Heart right ventricle (tissue), 16 donors: Measurements from ENCODE around the gene SULT2B1. TPM values are rescaled to one million over a fixed set of nuclear protein-coding genes. Genes with fewer than 3 reads are reported as not detected.
"Not testable (repeated sequence)": the region's sequence is repeated elsewhere in the genome, so short reads cannot be mapped to it uniquely, and the experiment has no call there.

ENCODE experiments used
- ATAC-seq, 8 donors: fragments of 200-7000 bp; cut with Tn5 transposase; one replicate each; pipeline ENCODE4 v1.9.1; 2020; ENCODE audit warnings: mild to moderate bottlenecking in 8 of 8, moderate library complexity in 8 of 8, moderate number of reproducible peaks in 1 of 8
- DNase-seq, 2 donors: peaks; one replicate each; pipeline ENCODE4 v3.0.0-alpha.2; 2020
- H3K27ac ChIP-seq, 10 donors: fragments of 200-600 bp; sonication (generic) in 2 of 10; one replicate each; pipeline versions ENCODE4 v1.5.0 to v1.8.0; 2020 to 2022; ENCODE audit warnings: mild to moderate bottlenecking in 3 of 10
- H3K27me3 ChIP-seq, 7 donors: fragments of 200-600 bp; one replicate each; pipeline ENCODE4 v1.8.0; 2021 to 2022; ENCODE audit warnings: mild to moderate bottlenecking in 2 of 7
- H3K36me3 ChIP-seq, 9 donors: fragments of 200-600 bp; sonication (generic) in 1 of 9; one replicate each; pipeline versions ENCODE4 v1.5.0 to v1.8.0; 2020 to 2022; ENCODE audit warnings: mild to moderate bottlenecking in 2 of 9
- H3K4me1 ChIP-seq, 9 donors: fragments of 200-600 bp; sonication (generic) in 1 of 9; one replicate each; pipeline versions ENCODE4 v1.5.0 to v1.8.0; 2020 to 2022; ENCODE audit warnings: mild to moderate bottlenecking in 4 of 9
- H3K4me3 ChIP-seq, 10 donors: fragments of 200-600 bp; sonication (generic) in 2 of 10; one replicate each; pipeline versions ENCODE4 v1.5.0 to v1.8.0; 2020 to 2022; ENCODE audit warnings: mild to moderate bottlenecking in 7 of 10, moderate library complexity in 2 of 10
- H3K9me3 ChIP-seq, 11 donors: fragments of 200-600 bp in 10 of 11; sonication (generic) in 2 of 11; one replicate each; pipeline versions ENCODE4 v1.5.0 to v1.8.0; 2013 to 2022; ENCODE audit warnings: mild to moderate bottlenecking in 2 of 11, control low read depth in 1 of 11, moderate library complexity in 1 of 11
- CTCF ChIP-seq, 9 donors: fragments of 200-600 bp; sonication (generic) in 2 of 9; IDR thresholded peaks; one replicate each; pipeline versions ENCODE4 v1.5.0 to v1.8.0; 2021 to 2022; ENCODE audit warnings: antibody characterized with exemption in 9 of 9, mild to moderate bottlenecking in 5 of 9, moderate library complexity in 1 of 9
- WGBS, 2 donors: extraction: QIAGEN DNeasy Blood & Tissue Kit; methylation state at CpG; one replicate each; pipeline ENCODE4 v1.1.7; 2013; ENCODE audit warnings: inconsistent platforms in 1 of 2; 5-methylcytosine and 5-hydroxymethylcytosine counted together
- intact Hi-C, 10 donors: fragments of 100-400 bp; cut with DNase I; formaldehyde crosslinking; loops; one replicate each; pipeline versions ENCODE4 v1.11.1 to v1.14.2; 2022
- polyA plus RNA-seq, 2 donors: library from polyadenylated mRNA; stranded (reverse); fragments of 200-250 nt; gene quantifications; one replicate each; pipeline ENCODE4 v1.2.3, GENCODE V29; 2013
- total RNA-seq, 10 donors: library from RNA; stranded (reverse); fragmentation: NEBNext Ultra II Directional in 3 of 10; extraction: Animal tissue kit (Norgen Biotek cat#: 25700) in 3 of 10; gene quantifications; one replicate each; pipeline versions ENCODE4 v1.2.1 to v1.2.4, GENCODE V29; 2021 to 2023
- donor health status: Arrhythmogenic right ventricular cardiomyopathy.
- donor health status: ischemic (EF 13 %, LVEDD 7.1; RV severe dilation, severe dysfunction).
- donor health status: healthy with polysubstance abuse.
- donor health status: DM: no; HTN: yes; CAD: no.
- donor health status: DM: no; HTN: no; CAD: no.
- donor health status: ischemic (EF 25% LVEDD 6.9; RV normal size, moderate dysfunction).
- donor health status: ischemic (EF 25% LVEDD 5.7; RV mildly dilated, moderate dysfunction).
- donor health status: healthy.
- donor health status: DM: yes; HTN: yes; CAD: no.
- donor health status: Ischemic cardiomyopathy.
- donor health status: ischemic (EF 35%, LVEDD 5.7; RV mildly dilated, moderate dysfunction).
- donor health status: nonischemic (EF 11% LVEDD 7.7; RV severe dilation, severe dysfunction).
- donor health status: DM: yes; HTN: yes; CAD: no.
- donor health status: PGD.
- donor health status: ischemic (EF 29% LVEDD 5.4; RV normal size, mild dysfunction).
- donor health status: nonischemic (EF 23%, LVEDD 6.1; RV moderate dilation, normal function).

The SULT2B1 gene
- total and polyA plus RNA-seq, 12 donors: 0.13 to 0.70 (median 0.42) TPM; not detected in 7

DNA sequence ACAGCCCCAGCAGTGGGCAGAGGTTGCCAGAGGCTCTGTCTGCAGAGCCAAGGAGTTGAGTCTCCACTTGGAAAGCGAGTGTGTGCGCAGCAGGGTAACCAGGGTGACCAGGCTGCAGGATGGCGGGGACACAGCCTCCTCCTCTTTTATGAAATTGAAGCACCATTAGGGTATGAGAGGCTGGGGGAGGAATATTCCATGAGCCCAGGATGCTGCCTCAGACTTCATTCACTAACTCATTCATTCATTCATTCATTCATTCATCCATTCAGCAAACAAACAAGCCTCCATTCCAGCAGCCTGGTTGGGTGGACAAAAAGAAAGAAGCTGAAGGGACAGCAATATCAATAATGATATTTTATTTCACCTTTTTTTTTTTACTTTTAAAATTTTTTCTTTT is 33.8 kb upstream of the SULT2B1 start:
- 55 to 87% methylated on average over 3 of the region's 3 CpGs for WGBS, 2 donors
- ATAC-seq (no peak), DNase-seq (no peak)
- H3K9me3 ChIP-seq: no peaks in the 10 kb centered on the region
- H3K4me3 ChIP-seq: no peak overlapping the region
- H3K27me3 ChIP-seq: peaks cover 0 to 20% (median 10%) of the 10 kb centered on the region in 7 donors
- intact Hi-C loops: no loop called here
- no peak for TF ChIP-seq CTCF (IDR thresholded peaks at IDR 0.05)
- H3K36me3 ChIP-seq: no peaks in the 10 kb centered on the region
- peaks cover 0 to 10% (median 7%) of the 10 kb centered on the region in 9 donors for H3K4me1 ChIP-seq
- no peak overlapping the region for H3K27ac ChIP-seq

- H3K4me3 ChIP-seq, ATAC-seq, H3K9me3 ChIP-seq, DNase-seq, H3K27ac ChIP-seq, H3K36me3 ChIP-seq, intact Hi-C loops, H3K4me1 ChIP-seq: not testable (repeated sequence)
- H3K27me3 ChIP-seq: peaks cover 0 to 11% (median 5%) of the 10 kb centered on the region in 7 donors
- WGBS, 2 donors: 94 to 95% methylated on average over 4 of the region's 4 CpGs
Measured at GRCh38 chr19:48519426-48519825, 32.5 kb upstream of the SULT2B1 start.

- Histone ChIP-seq H3K4me1 (no peaks in the 10 kb centered on the region), H3K27me3 (peaks cover 0 to 12% (median 5%) of the 10 kb centered on the region in 7 donors), H3K9me3 (peaks cover 0 to 17% (median 6%) of the 10 kb centered on the region in 11 donors), H3K36me3 (no peaks in the 10 kb centered on the region), H3K27ac (no peak overlapping the region), H3K4me3 (no peak overlapping the region)
- no peak for DNase-seq
- TF ChIP-seq CTCF (IDR thresholded peaks at IDR 0.05): no peak
- intact Hi-C loops: no loop called here
- 71 to 74% methylated on average over 4 of the region's 4 CpGs for WGBS, 2 donors
- no peak for ATAC-seq
Measured at GRCh38 chr19:48520134-48520533, 31.8 kb upstream of the SULT2B1 start.

DNA sequence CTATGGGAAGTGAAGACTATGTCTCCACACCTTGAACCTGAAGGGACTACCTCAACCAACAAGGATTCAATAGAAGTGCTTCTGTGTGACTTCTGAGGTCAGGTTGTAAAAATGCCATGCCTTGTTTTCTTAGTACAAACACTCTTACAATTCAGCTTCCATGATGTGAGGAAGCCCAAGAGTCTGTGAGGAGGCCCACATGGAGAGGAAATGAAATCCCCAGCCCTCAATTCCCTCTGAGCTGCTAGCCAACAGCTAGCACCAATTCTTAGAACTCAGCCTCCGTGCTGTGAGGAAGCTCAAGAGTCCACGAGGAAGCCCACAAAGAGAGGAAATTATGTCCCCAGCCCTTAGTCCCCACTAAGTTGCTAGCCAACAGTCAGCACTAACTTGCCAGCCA is 27.8 kb upstream of the SULT2B1 start:
- 80 to 89% methylated on average over 2 of the region's 2 CpGs for WGBS, 2 donors
- ATAC-seq (no peak), DNase-seq (no peak)
- TF ChIP-seq CTCF (IDR thresholded peaks at IDR 0.05): no peak
- Histone ChIP-seq H3K27ac (no peak overlapping the region), H3K4me3 (no peak overlapping the region), H3K9me3 (peaks cover 0 to 50% (median 19%) of the 10 kb centered on the region in 11 donors), H3K27me3 (peaks cover 0 to 12% (median 5%) of the 10 kb centered on the region in 7 donors), H3K36me3 (no peaks in the 10 kb centered on the region), H3K4me1 (no peaks in the 10 kb centered on the region)
- intact Hi-C loops: no loop called here

DNA sequence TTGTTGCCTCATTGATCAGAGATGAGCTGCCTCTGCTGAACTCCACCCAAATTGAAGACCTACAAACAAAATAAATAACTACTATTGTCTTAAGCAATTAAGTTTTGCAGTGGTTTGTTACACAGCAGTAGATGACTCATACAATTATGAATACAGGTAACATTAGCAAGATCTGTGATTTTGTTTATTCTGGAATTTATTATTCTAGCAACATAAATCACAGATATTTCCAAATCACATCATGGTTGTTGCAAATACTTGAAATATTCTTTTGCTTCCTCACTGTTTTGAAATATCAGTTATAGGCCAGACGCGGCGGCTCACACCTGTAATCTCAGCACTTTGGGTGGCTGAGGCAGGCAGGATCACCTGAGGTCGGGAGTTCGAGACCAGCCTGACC is 27.2 kb upstream of the SULT2B1 start:
- WGBS, 2 donors: 96% methylated on average over 5 of the region's 5 CpGs
- no peak overlapping the region for H3K27ac ChIP-seq
- TF ChIP-seq CTCF (IDR thresholded peaks at IDR 0.05): no peak
- H3K4me3 ChIP-seq: no peak overlapping the region
- H3K36me3 ChIP-seq: no peaks in the 10 kb centered on the region
- ATAC-seq: no peak
- H3K9me3 ChIP-seq: peaks cover 0 to 54% (median 19%) of the 10 kb centered on the region in 11 donors
- peaks cover 0 to 7% (median under 1%) of the 10 kb centered on the region in 7 donors for H3K27me3 ChIP-seq
- no peak for DNase-seq
- intact Hi-C loops: no loop called here
- H3K4me1 ChIP-seq: no peaks in the 10 kb centered on the region
